ENCODE measurements around the gene FAM72A.
"Not testable (repeated sequence)": the region's sequence is repeated elsewhere in the genome, so short reads cannot be mapped to it uniquely, and the experiment has no call there.

- not testable (repeated sequence) for TF ChIP-seq CTCF, POLR2A (IDR thresholded peaks at IDR 0.05)
Measured at GRCh38 chr1:206221585-206221984, 18.9 kb upstream of the FAM72A start.
